Gastroesophageal sphincter (tissue), 4 donors: ENCODE results near the gene CISD3. TPM values are rescaled to one million over a fixed set of nuclear protein-coding genes. Genes with fewer than 3 reads are reported as not detected.

Experiments
- ATAC-seq: fragments of 150-250 bp; one replicate; pipeline ENCODE4 v1.9.1; 2016; ENCODE audit warnings: mild to moderate bottlenecking, moderate library complexity
- H3K27ac ChIP-seq, 4 donors: fragments of 200-600 bp; sonication (generic) in 3 of 4; 1 replicate in 3 of 4; 2 replicates in 1 of 4; pipeline ENCODE4 v1.5.1; 2016 to 2019
- H3K27me3 ChIP-seq: fragments of 200-600 bp; sonication (generic); one replicate; pipeline ENCODE4 v1.5.1; 2019
- H3K36me3 ChIP-seq, 2 donors: fragments of 200-600 bp; sonication (generic); one replicate each; pipeline ENCODE4 v1.5.1; 2019; ENCODE audit warnings: control low read depth in 1 of 2
- H3K4me1 ChIP-seq, 3 donors: fragments of 200-600 bp; sonication (generic); 1 replicate in 2 of 3; 2 replicates in 1 of 3; pipeline ENCODE4 v1.5.1; 2016 to 2019; ENCODE audit warnings: control low read depth in 2 of 3
- H3K4me3 ChIP-seq, 2 donors: fragments of 200-600 bp; sonication (generic); one replicate each; pipeline ENCODE4 v1.5.1; 2019; ENCODE audit warnings: mild to moderate bottlenecking in 1 of 2, moderate library complexity in 1 of 2
- H3K9me3 ChIP-seq, 3 donors: fragments of 200-600 bp; sonication (generic); one replicate each; pipeline ENCODE4 v1.5.1; 2017 to 2019; ENCODE audit warnings: control low read depth in 2 of 3
- CTCF ChIP-seq, 4 experiments: fragments of 200-600 bp in 2 of 4; fragments of 450-650 bp in 2 of 4; sonication (generic) in 1 of 4; IDR thresholded peaks; one replicate each; pipeline ENCODE4 v1.5.1; 2017 to 2019; ENCODE audit warnings: antibody characterized with exemption in 4 of 4, mild to moderate bottlenecking in 2 of 4, moderate library complexity in 2 of 4
- EP300 ChIP-seq: sonication (generic); formaldehyde crosslinking; IDR thresholded peaks from one replicate; pipeline ENCODE4 v1.6.1; 2017; ENCODE audit warnings: antibody characterized with exemption, mild to moderate bottlenecking
- POLR2A ChIP-seq, 2 donors: fragments of 450-650 bp; IDR thresholded peaks; one replicate each; pipeline ENCODE4 v1.6.1; 2017; ENCODE audit warnings: antibody characterized with exemption in 2 of 2, mild to moderate bottlenecking in 2 of 2, moderate library complexity in 1 of 2
- POLR2AphosphoS5 ChIP-seq: sonication (generic); formaldehyde crosslinking; IDR thresholded peaks from one replicate; pipeline ENCODE4 v1.6.1; 2017; ENCODE audit warnings: antibody characterized with exemption
- WGBS, 2 donors: methylation state at CpG; one replicate each; pipeline ENCODE4 v1.1.5; 2018; ENCODE audit warnings: low coverage in 1 of 2; 5-methylcytosine and 5-hydroxymethylcytosine counted together
- small RNA-seq, 4 donors: library from RNA; depleted of rRNA; stranded (forward); fragments of <200 nt; gene quantifications; one replicate each; pipeline ENCODE3, GENCODE V24; 2016
- total RNA-seq, 4 donors: library from RNA; depleted of rRNA; stranded (reverse); fragments of >200 nt; gene quantifications; one replicate each; pipeline ENCODE4 v1.1.0, GENCODE V29; 2016

Gene CISD3
- total RNA-seq, 4 donors from 2014 or later, result 8.5 to 14.9 (median 11.1) TPM

- Histone ChIP-seq H3K36me3 (peaks cover 3 to 100% of the 10 kb centered on the region in 2 donors), H3K27me3 (no peaks in the 10 kb centered on the region), H3K4me3 (no peak overlapping the region), H3K4me1 (no peaks in the 10 kb centered on the region), H3K9me3 (no peaks in the 10 kb centered on the region), H3K27ac (no peak overlapping the region)
- ATAC-seq, result no peak
- TF ChIP-seq CTCF (IDR thresholded peaks at IDR 0.05) (no peak), POLR2A (IDR thresholded peaks at IDR 0.05) (no peak), EP300 (no peak), POLR2AphosphoS5 (no peak)
Observed at GRCh38 chr17:38773258-38773657, 43.1 kb downstream of the CISD3 start.

- Histone ChIP-seq H3K4me1 (no peaks in the 10 kb centered on the region), H3K9me3 (no peaks in the 10 kb centered on the region), H3K27ac (no peak overlapping the region), H3K4me3 (no peak overlapping the region), H3K36me3 (peaks cover 0 to 100% of the 10 kb centered on the region in 2 donors), H3K27me3 (no peaks in the 10 kb centered on the region)
- no peak for TF ChIP-seq EP300
- no peak for TF ChIP-seq POLR2A (IDR thresholded peaks at IDR 0.05)
- TF ChIP-seq POLR2AphosphoS5, result no peak
- TF ChIP-seq CTCF (IDR thresholded peaks at IDR 0.05), result no peak
- ATAC-seq, result no peak
- WGBS, 2 donors, result 72 to 73% methylated on average over 3 to 5 of the region's 7 CpGs
Observed at GRCh38 chr17:38777641-38778250, 47.6 kb downstream of the CISD3 start.

GRCh38 chr17:38779965-38780752 is 50.0 kb downstream of the CISD3 start:
- no peak overlapping the region for H3K4me3 ChIP-seq
- no peaks in the 10 kb centered on the region for H3K9me3 ChIP-seq
- ATAC-seq, result no peak
- H3K27me3 ChIP-seq, result no peaks in the 10 kb centered on the region
- WGBS, 2 donors, result 83% methylated on average over 19 of the region's 23 CpGs; no CpG with 5 or more reads in 1 of the 2 donors
- H3K36me3 ChIP-seq, result peaks cover 4 to 100% of the 10 kb centered on the region in 2 donors
- TF ChIP-seq EP300, result no peak
- H3K27ac ChIP-seq, result no peak overlapping the region
- no peaks in the 10 kb centered on the region for H3K4me1 ChIP-seq

GRCh38 chr17:38783227-38783626 is 53.1 kb downstream of the CISD3 start:
- Histone ChIP-seq H3K9me3 (no peaks in the 10 kb centered on the region), H3K4me3 (no peak overlapping the region), H3K27me3 (no peaks in the 10 kb centered on the region), H3K4me1 (no peaks in the 10 kb centered on the region), H3K36me3 (peaks cover 4 to 86% of the 10 kb centered on the region in 2 donors), H3K27ac (no peak overlapping the region)
- no peak for TF ChIP-seq POLR2A (IDR thresholded peaks at IDR 0.05)
- TF ChIP-seq CTCF (IDR thresholded peaks at IDR 0.05), result no peak
- no peak for TF ChIP-seq POLR2AphosphoS5
- TF ChIP-seq EP300, result no peak
- no peak for ATAC-seq
- 92 to 100% methylated on average over 2 to 3 of the region's 3 CpGs for WGBS, 2 donors

Small RNA genes within 50 kb of the gene (small RNA-seq; reads per million reads assigned to genes)
- gene MIR4726 (0 to 0.55 (median 0.13) reads per million in 4 donors), gene MIR4734 (0 to 0.13 (median 0) reads per million in 4 donors), gene RNA5SP440 (1.6 to 4.6 (median 2.4) reads per million in 4 donors), gene RNU6-866P (0 reads per million in 4 donors)

Other genes starting within 250 kb of the CISD3 start
- gene SRCIN1, start 124.4 kb upstream of the CISD3 start, total RNA-seq, result 1 to 10 TPM in 2 of 4 donors, under 1 TPM in 2; 0.67 to 2.6 (median 1.5) TPM
- gene EPOP, start 55.4 kb upstream of the CISD3 start, total RNA-seq, result 1 to 10 TPM in 3 of 4 donors, under 1 TPM in 1; 0.31 to 3.5 (median 1.5) TPM
- 100 to 1,000 TPM in 1 of 4 donors, 10 to 100 TPM in 3; 55.6 to 101 (median 77.9) TPM for gene MLLT6, start 25.1 kb upstream of the CISD3 start, total RNA-seq
- gene PCGF2, start 18.0 kb downstream of the CISD3 start, total RNA-seq, result 10 to 100 TPM in 1 of 4 donors, 1 to 10 TPM in 3; 6.4 to 13.0 (median 9.7) TPM
- 100 to 1,000 TPM; 107 to 123 (median 117) TPM for gene PSMB3, start 22.4 kb downstream of the CISD3 start, total RNA-seq
- gene PIP4K2B, start 69.2 kb downstream of the CISD3 start, total RNA-seq, result 10 to 100 TPM; 43.9 to 80.3 (median 62.1) TPM
- 10 to 100 TPM; 13.6 to 35.0 (median 23.3) TPM for gene CWC25, start 95.0 kb downstream of the CISD3 start, total RNA-seq
- 1,000 to 10,000 TPM in 3 of 4 donors, 100 to 1,000 TPM in 1; 755 to 2,040 (median 1,511) TPM for gene RPL23, start 123.4 kb downstream of the CISD3 start, total RNA-seq
- 10 to 100 TPM; 33.5 to 88.9 (median 73.6) TPM for gene LASP1, start 139.7 kb downstream of the CISD3 start, total RNA-seq
- gene FBXO47, start 237.1 kb downstream of the CISD3 start, total RNA-seq, result under 1 TPM in 1 of 4 donors, not detected in 3; 0.25 TPM